Measurements from ENCODE around the gene GREM1. TPM values are rescaled to one million over a fixed set of nuclear protein-coding genes. Genes with fewer than 3 reads are reported as not detected.

Gene GREM1
- total RNA-seq, 2 donors from 2014 or later: 0.62 to 2.7 TPM

DNA sequence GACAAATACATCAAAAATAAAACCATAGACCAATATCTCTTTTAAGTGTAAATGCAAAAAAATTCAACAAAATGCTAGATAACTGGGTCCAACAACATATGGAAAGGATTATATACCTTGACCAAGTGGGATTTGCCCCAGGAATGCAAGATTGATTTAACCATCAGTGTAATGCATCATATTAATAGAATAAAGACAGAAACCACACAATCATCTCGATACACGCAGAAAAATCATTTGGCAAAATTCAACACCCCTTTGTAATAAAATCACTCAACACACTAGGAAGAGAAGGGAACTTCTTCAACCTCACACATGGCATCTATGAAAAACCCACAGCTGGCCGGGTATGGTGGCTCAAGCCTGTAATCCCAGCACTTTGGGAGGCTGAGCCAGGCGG is 19.5 kb downstream of the GREM1 start:
- Histone ChIP-seq H3K27ac (ENCODE audit: low read depth, low read length) (no peak overlapping the region), H3K9me3 (ENCODE audit: control insufficient read depth, low read length) (peaks cover 24% of the 10 kb centered on the region), H3K36me3 (ENCODE audit: control insufficient read depth, insufficient read depth, low read length) (no peaks in the 10 kb centered on the region), H3K27me3 (ENCODE audit: control insufficient read depth, insufficient read depth, low read length, poor library complexity, severe bottlenecking) (no peaks in the 10 kb centered on the region), H3K9ac (ENCODE audit: extremely low read depth, low read length, poor library complexity, severe bottlenecking) (no peak overlapping the region), H3K4me3 (ENCODE audit: low read length) (no peak overlapping the region), H3K4me1 (ENCODE audit: control insufficient read depth, insufficient read depth, low read length) (no peaks in the 10 kb centered on the region)
- Mint-ChIP-seq H3K4me1 (peaks cover 15% of the 10 kb centered on the region), H3K27ac (no peak overlapping the region), H3K27me3 (ENCODE audit: insufficient read depth) (peaks cover 2% of the 10 kb centered on the region), H3K36me3 (ENCODE audit: low read depth) (peaks cover 3% of the 10 kb centered on the region), H3K9me3 (peaks cover 26% of the 10 kb centered on the region), H3K4me3 (no peak overlapping the region)
- TF ChIP-seq, protein P1, sequence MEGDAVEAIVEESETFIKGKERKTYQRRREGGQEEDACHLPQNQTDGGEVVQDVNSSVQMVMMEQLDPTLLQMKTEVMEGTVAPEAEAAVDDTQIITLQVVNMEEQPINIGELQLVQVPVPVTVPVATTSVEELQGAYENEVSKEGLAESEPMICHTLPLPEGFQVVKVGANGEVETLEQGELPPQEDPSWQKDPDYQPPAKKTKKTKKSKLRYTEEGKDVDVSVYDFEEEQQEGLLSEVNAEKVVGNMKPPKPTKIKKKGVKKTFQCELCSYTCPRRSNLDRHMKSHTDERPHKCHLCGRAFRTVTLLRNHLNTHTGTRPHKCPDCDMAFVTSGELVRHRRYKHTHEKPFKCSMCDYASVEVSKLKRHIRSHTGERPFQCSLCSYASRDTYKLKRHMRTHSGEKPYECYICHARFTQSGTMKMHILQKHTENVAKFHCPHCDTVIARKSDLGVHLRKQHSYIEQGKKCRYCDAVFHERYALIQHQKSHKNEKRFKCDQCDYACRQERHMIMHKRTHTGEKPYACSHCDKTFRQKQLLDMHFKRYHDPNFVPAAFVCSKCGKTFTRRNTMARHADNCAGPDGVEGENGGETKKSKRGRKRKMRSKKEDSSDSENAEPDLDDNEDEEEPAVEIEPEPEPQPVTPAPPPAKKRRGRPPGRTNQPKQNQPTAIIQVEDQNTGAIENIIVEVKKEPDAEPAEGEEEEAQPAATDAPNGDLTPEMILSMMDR (conservative IDR thresholded peaks at IDR 0.05): no peak
- DNase-seq: no peak
- WGBS, 2 experiments (ENCODE audit: insufficient coverage in 1 of 2, insufficient read length in 1 of 2): 93% methylated on average over 4 of the region's 4 CpGs; no CpG with 5 or more reads in 1 of the 2 experiments

DNA sequence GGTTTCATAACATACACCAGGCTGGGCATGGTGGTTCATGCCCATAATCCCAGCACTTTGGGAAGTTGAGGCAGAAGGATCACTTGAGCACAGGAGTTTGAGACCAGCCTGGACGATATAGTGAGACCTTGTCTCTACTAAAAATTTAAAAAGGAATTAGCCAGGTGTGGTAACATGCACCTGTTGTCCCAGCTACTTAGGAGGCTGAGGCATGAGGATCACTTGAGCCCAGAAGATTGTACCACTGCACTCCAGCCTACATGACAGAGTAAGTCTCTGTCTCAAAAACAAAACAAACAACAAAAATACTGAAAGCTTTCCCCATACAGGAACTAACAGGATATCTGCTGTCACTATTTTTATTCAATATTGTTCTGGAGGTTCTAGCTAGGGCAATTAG is 20.9 kb downstream of the GREM1 start:
- 85% methylated on average over 1 of the region's 1 CpG; no CpG with 5 or more reads in 1 of the 2 experiments for WGBS, 2 experiments (ENCODE audit: insufficient coverage in 1 of 2, insufficient read length in 1 of 2)
- H3K27ac Mint-ChIP-seq: no peak overlapping the region
- H3K36me3 Mint-ChIP-seq (ENCODE audit: low read depth): peaks cover 3% of the 10 kb centered on the region
- Histone ChIP-seq H3K9me3 (ENCODE audit: control insufficient read depth, low read length) (peaks cover 24% of the 10 kb centered on the region), H3K27me3 (ENCODE audit: control insufficient read depth, insufficient read depth, low read length, poor library complexity, severe bottlenecking) (no peaks in the 10 kb centered on the region), H3K36me3 (ENCODE audit: control insufficient read depth, insufficient read depth, low read length) (no peaks in the 10 kb centered on the region), H3K4me3 (ENCODE audit: low read length) (no peak overlapping the region), H3K4me1 (ENCODE audit: control insufficient read depth, insufficient read depth, low read length) (no peaks in the 10 kb centered on the region), H3K27ac (ENCODE audit: low read depth, low read length) (no peak overlapping the region), H3K9ac (ENCODE audit: extremely low read depth, low read length, poor library complexity, severe bottlenecking) (no peak overlapping the region)
- TF ChIP-seq, protein P1 (conservative IDR thresholded peaks at IDR 0.05): no peak
- H3K4me1 Mint-ChIP-seq: peaks cover 19% of the 10 kb centered on the region
- H3K4me3 Mint-ChIP-seq: no peak overlapping the region
- H3K27me3 Mint-ChIP-seq (ENCODE audit: insufficient read depth): peaks cover 2% of the 10 kb centered on the region
- no peak for DNase-seq
- H3K9me3 Mint-ChIP-seq: peaks cover 28% of the 10 kb centered on the region

DNA sequence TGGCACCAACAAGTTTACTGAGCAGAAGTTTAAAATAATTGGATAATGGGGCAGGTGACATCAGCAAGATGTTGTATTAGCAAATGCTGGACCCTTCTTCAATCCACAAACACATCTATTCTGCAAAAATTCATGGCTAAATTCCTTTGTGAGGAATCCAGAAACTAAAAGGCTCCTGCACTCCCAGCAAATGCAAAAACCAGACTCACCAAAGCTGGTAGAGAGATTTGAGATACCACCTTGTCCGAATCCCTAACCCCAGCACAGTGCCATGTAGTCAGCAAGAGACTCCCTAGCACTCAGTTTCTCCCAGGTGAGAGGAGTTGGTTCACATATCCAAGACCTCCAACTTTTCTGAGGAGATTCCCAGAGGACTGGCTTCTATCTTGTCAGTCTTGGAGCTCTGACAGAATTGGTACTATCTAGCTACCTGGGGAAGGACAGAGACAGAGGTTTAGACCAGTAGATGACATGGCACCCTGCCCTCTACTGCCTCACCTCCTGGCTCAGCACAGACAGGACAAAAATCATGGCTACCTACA is 21.8 kb downstream of the GREM1 start:
- DNase-seq: no peak

More for the DNA sequence above, 21.8 kb downstream of the GREM1 start:
- Mint-ChIP-seq H3K27ac (no peak overlapping the region), H3K4me3 (no peak overlapping the region), H3K27me3 (ENCODE audit: insufficient read depth) (peaks cover 2% of the 10 kb centered on the region), H3K9me3 (peaks cover 28% of the 10 kb centered on the region), H3K36me3 (ENCODE audit: low read depth) (peaks cover 3% of the 10 kb centered on the region), H3K4me1 (peaks cover 19% of the 10 kb centered on the region)
- H3K27ac ChIP-seq (ENCODE audit: low read depth, low read length): no peak overlapping the region
- H3K9me3 ChIP-seq (ENCODE audit: control insufficient read depth, low read length): peaks cover 24% of the 10 kb centered on the region
- no peaks in the 10 kb centered on the region for H3K36me3 ChIP-seq (ENCODE audit: control insufficient read depth, insufficient read depth, low read length)
- H3K4me3 ChIP-seq (ENCODE audit: low read length): no peak overlapping the region
- H3K27me3 ChIP-seq (ENCODE audit: control insufficient read depth, insufficient read depth, low read length, poor library complexity, severe bottlenecking): no peaks in the 10 kb centered on the region
- H3K9ac ChIP-seq (ENCODE audit: extremely low read depth, low read length, poor library complexity, severe bottlenecking): no peak overlapping the region
- no peaks in the 10 kb centered on the region for H3K4me1 ChIP-seq (ENCODE audit: control insufficient read depth, insufficient read depth, low read length)
- WGBS, 2 experiments (ENCODE audit: insufficient coverage in 1 of 2, insufficient read length in 1 of 2): 89% methylated on average over 1 of the region's 1 CpG; no CpG with 5 or more reads in 1 of the 2 experiments
- TF ChIP-seq, protein P1 (conservative IDR thresholded peaks at IDR 0.05): no peak
